ENCODE data around the gene FBXL20.
"Not testable (repeated sequence)": the region's sequence is repeated elsewhere in the genome, so short reads cannot be mapped to it uniquely, and the experiment has no call there.

FBXL20 gene

DNA sequence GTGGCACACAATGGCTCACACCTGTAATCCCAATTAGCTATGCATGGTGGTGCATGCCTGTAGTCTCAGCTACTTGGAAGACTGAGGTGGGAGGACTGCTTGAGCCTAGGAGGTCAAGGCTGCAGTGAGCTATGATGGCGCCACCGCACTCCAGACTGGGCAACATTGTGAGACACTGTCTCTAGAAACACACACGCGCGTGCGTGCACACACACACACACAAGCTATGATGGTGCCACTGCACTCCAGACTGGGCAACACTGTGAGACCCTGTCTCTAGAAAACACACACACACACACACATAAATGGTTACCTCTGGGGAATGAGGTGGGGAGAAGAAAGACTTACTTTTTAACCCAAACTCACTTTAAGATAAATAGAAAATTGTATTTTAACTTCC is 16.4 kb downstream of the FBXL20 start:
- TF ChIP-seq ZNF565 (CRISPR knock-in tag; conservative IDR thresholded peaks at IDR 0.05; ENCODE audit: low read depth) (no peak), RARB (CRISPR knock-in tag; IDR thresholded peaks at IDR 0.05) (no peak), CSDC2 (CRISPR knock-in tag; IDR thresholded peaks at IDR 0.05) (no peak), GLIS3 (CRISPR knock-in tag; IDR thresholded peaks at IDR 0.05) (no peak), ZNF8 (CRISPR knock-in tag; IDR thresholded peaks at IDR 0.05) (no peak), ZFP3 (CRISPR knock-in tag; IDR thresholded peaks at IDR 0.05) (no peak), ESRRG (CRISPR knock-in tag; IDR thresholded peaks at IDR 0.05) (no peak), BACH2 (CRISPR knock-in tag; IDR thresholded peaks at IDR 0.05; ENCODE audit: borderline replicate concordance) (no peak), ZFP30 (CRISPR knock-in tag; IDR thresholded peaks at IDR 0.05) (no peak), OSR1 (CRISPR knock-in tag; IDR thresholded peaks at IDR 0.05) (no peak), ARNTL (CRISPR knock-in tag; IDR thresholded peaks at IDR 0.05; ENCODE audit: borderline replicate concordance, low read depth) (no peak), ZC3H10 (CRISPR knock-in tag; IDR thresholded peaks at IDR 0.05) (no peak), ISL1 (CRISPR knock-in tag; IDR thresholded peaks at IDR 0.05) (no peak), SNAI2 (CRISPR knock-in tag; IDR thresholded peaks at IDR 0.05) (no peak)
- TF ChIP-seq, protein P1, sequence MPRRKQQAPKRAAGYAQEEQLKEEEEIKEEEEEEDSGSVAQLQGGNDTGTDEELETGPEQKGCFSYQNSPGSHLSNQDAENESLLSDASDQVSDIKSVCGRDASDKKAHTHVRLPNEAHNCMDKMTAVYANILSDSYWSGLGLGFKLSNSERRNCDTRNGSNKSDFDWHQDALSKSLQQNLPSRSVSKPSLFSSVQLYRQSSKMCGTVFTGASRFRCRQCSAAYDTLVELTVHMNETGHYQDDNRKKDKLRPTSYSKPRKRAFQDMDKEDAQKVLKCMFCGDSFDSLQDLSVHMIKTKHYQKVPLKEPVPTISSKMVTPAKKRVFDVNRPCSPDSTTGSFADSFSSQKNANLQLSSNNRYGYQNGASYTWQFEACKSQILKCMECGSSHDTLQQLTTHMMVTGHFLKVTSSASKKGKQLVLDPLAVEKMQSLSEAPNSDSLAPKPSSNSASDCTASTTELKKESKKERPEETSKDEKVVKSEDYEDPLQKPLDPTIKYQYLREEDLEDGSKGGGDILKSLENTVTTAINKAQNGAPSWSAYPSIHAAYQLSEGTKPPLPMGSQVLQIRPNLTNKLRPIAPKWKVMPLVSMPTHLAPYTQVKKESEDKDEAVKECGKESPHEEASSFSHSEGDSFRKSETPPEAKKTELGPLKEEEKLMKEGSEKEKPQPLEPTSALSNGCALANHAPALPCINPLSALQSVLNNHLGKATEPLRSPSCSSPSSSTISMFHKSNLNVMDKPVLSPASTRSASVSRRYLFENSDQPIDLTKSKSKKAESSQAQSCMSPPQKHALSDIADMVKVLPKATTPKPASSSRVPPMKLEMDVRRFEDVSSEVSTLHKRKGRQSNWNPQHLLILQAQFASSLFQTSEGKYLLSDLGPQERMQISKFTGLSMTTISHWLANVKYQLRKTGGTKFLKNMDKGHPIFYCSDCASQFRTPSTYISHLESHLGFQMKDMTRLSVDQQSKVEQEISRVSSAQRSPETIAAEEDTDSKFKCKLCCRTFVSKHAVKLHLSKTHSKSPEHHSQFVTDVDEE (CRISPR knock-in tag; IDR thresholded peaks at IDR 0.05): no peak
- TF ChIP-seq, protein P2, sequence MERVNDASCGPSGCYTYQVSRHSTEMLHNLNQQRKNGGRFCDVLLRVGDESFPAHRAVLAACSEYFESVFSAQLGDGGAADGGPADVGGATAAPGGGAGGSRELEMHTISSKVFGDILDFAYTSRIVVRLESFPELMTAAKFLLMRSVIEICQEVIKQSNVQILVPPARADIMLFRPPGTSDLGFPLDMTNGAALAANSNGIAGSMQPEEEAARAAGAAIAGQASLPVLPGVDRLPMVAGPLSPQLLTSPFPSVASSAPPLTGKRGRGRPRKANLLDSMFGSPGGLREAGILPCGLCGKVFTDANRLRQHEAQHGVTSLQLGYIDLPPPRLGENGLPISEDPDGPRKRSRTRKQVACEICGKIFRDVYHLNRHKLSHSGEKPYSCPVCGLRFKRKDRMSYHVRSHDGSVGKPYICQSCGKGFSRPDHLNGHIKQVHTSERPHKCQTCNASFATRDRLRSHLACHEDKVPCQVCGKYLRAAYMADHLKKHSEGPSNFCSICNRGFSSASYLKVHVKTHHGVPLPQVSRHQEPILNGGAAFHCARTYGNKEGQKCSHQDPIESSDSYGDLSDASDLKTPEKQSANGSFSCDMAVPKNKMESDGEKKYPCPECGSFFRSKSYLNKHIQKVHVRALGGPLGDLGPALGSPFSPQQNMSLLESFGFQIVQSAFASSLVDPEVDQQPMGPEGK (CRISPR knock-in tag; IDR thresholded peaks at IDR 0.05; ENCODE audit: borderline replicate concordance): no peak
- TF ChIP-seq, protein P3, sequence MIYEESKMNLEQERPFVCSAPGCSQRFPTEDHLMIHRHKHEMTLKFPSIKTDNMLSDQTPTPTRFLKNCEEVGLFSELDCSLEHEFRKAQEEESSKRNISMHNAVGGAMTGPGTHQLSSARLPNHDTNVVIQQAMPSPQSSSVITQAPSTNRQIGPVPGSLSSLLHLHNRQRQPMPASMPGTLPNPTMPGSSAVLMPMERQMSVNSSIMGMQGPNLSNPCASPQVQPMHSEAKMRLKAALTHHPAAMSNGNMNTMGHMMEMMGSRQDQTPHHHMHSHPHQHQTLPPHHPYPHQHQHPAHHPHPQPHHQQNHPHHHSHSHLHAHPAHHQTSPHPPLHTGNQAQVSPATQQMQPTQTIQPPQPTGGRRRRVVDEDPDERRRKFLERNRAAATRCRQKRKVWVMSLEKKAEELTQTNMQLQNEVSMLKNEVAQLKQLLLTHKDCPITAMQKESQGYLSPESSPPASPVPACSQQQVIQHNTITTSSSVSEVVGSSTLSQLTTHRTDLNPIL (CRISPR knock-in tag; IDR thresholded peaks at IDR 0.05; ENCODE audit: low read depth): no peak
- no peak for ATAC-seq

GRCh38 chr17:39380144-39380543 is 21.3 kb downstream of the FBXL20 start:
- ATAC-seq: no peak
- no peak for TF ChIP-seq ZNF565 (CRISPR knock-in tag; conservative IDR thresholded peaks at IDR 0.05; ENCODE audit: low read depth)
- no peak for TF ChIP-seq ZC3H10 (CRISPR knock-in tag; IDR thresholded peaks at IDR 0.05)
- no peak for TF ChIP-seq ZFP3 (CRISPR knock-in tag; IDR thresholded peaks at IDR 0.05)
- no peak for TF ChIP-seq SNAI2 (CRISPR knock-in tag; IDR thresholded peaks at IDR 0.05)
- TF ChIP-seq, protein P2 (CRISPR knock-in tag; IDR thresholded peaks at IDR 0.05; ENCODE audit: borderline replicate concordance): no peak
- no peak for TF ChIP-seq GLIS3 (CRISPR knock-in tag; IDR thresholded peaks at IDR 0.05)
- TF ChIP-seq BACH2 (CRISPR knock-in tag; IDR thresholded peaks at IDR 0.05; ENCODE audit: borderline replicate concordance): no peak
- TF ChIP-seq OSR1 (CRISPR knock-in tag; IDR thresholded peaks at IDR 0.05): no peak

DNA sequence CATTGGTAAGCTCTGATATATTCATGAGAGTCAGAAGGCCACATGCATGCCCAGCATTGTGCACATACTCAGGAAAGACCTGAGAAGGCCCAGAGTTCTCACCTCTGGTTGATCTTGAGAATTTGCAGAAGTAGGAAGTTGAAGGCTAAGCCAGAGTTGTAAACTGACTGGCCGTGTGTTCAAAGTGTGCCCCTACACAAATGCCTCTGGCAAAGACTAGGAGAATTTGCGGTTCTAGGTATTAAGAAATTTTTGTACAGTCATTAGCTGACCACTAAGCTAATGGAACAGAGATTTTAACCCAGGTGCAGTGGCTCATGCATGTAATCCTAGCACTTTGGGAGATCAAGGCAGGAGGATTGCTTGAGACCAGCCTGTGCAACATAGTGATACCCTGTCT is 25.0 kb downstream of the FBXL20 start:
- ATAC-seq: no peak
- TF ChIP-seq ZNF70 (CRISPR knock-in tag; IDR thresholded peaks at IDR 0.05) (no peak), SNAI2 (CRISPR knock-in tag; IDR thresholded peaks at IDR 0.05) (no peak), ESRRG (CRISPR knock-in tag; IDR thresholded peaks at IDR 0.05) (no peak), TOX (CRISPR knock-in tag; IDR thresholded peaks at IDR 0.05; ENCODE audit: borderline replicate concordance) (no peak)
- TF ChIP-seq, protein P3 (CRISPR knock-in tag; IDR thresholded peaks at IDR 0.05; ENCODE audit: low read depth): no peak
- TF ChIP-seq, protein P4, sequence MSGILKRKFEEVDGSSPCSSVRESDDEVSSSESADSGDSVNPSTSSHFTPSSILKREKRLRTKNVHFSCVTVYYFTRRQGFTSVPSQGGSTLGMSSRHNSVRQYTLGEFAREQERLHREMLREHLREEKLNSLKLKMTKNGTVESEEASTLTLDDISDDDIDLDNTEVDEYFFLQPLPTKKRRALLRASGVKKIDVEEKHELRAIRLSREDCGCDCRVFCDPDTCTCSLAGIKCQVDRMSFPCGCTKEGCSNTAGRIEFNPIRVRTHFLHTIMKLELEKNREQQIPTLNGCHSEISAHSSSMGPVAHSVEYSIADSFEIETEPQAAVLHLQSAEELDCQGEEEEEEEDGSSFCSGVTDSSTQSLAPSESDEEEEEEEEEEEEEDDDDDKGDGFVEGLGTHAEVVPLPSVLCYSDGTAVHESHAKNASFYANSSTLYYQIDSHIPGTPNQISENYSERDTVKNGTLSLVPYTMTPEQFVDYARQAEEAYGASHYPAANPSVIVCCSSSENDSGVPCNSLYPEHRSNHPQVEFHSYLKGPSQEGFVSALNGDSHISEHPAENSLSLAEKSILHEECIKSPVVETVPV (CRISPR knock-in tag; IDR thresholded peaks at IDR 0.05): no peak
- TF ChIP-seq, protein P1 (CRISPR knock-in tag; IDR thresholded peaks at IDR 0.05): no peak

DNA sequence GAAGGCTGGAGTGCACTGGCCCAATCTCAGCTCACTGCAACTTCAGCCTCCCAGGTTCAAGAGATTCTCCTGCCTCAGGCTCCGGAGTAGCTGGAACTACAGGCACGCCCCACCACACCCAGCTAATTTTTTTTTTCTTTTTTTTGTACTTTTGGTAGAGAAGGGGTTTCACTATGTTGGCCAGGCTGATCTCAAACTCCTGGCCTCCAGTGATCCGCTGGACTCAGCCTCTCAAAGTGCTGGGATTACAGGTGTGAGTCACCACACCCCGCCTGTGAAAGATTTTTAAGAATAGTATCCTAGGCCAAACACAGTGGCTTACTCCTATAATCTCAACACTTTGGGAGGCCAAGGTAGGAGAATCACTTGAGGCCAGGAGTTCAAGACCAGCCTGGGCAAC is 33.6 kb downstream of the FBXL20 start:
- ATAC-seq: not testable (repeated sequence)
